Gastroesophageal sphincter (tissue), 4 donors: Measurements from ENCODE around the gene MAPK1. TPM values are rescaled to one million over a fixed set of nuclear protein-coding genes. Genes with fewer than 3 reads are reported as not detected.

Source experiments
- ATAC-seq: fragments of 150-250 bp; one replicate; pipeline ENCODE4 v1.9.1; 2016; ENCODE audit warnings: mild to moderate bottlenecking, moderate library complexity
- H3K27ac ChIP-seq, 4 donors: fragments of 200-600 bp; sonication (generic) in 3 of 4; 1 replicate in 3 of 4; 2 replicates in 1 of 4; pipeline ENCODE4 v1.5.1; 2016 to 2019
- H3K27me3 ChIP-seq: fragments of 200-600 bp; sonication (generic); one replicate; pipeline ENCODE4 v1.5.1; 2019
- H3K36me3 ChIP-seq, 2 donors: fragments of 200-600 bp; sonication (generic); one replicate each; pipeline ENCODE4 v1.5.1; 2019; ENCODE audit warnings: control low read depth in 1 of 2
- H3K4me1 ChIP-seq, 3 donors: fragments of 200-600 bp; sonication (generic); 1 replicate in 2 of 3; 2 replicates in 1 of 3; pipeline ENCODE4 v1.5.1; 2016 to 2019; ENCODE audit warnings: control low read depth in 2 of 3
- H3K4me3 ChIP-seq, 2 donors: fragments of 200-600 bp; sonication (generic); one replicate each; pipeline ENCODE4 v1.5.1; 2019; ENCODE audit warnings: mild to moderate bottlenecking in 1 of 2, moderate library complexity in 1 of 2
- H3K9me3 ChIP-seq, 3 donors: fragments of 200-600 bp; sonication (generic); one replicate each; pipeline ENCODE4 v1.5.1; 2017 to 2019; ENCODE audit warnings: control low read depth in 2 of 3
- CTCF ChIP-seq, 4 experiments: fragments of 200-600 bp in 2 of 4; fragments of 450-650 bp in 2 of 4; sonication (generic) in 1 of 4; IDR thresholded peaks; one replicate each; pipeline ENCODE4 v1.5.1; 2017 to 2019; ENCODE audit warnings: antibody characterized with exemption in 4 of 4, mild to moderate bottlenecking in 2 of 4, moderate library complexity in 2 of 4
- EP300 ChIP-seq: sonication (generic); formaldehyde crosslinking; IDR thresholded peaks from one replicate; pipeline ENCODE4 v1.6.1; 2017; ENCODE audit warnings: antibody characterized with exemption, mild to moderate bottlenecking
- POLR2A ChIP-seq, 2 donors: fragments of 450-650 bp; IDR thresholded peaks; one replicate each; pipeline ENCODE4 v1.6.1; 2017; ENCODE audit warnings: antibody characterized with exemption in 2 of 2, mild to moderate bottlenecking in 2 of 2, moderate library complexity in 1 of 2
- POLR2AphosphoS5 ChIP-seq: sonication (generic); formaldehyde crosslinking; IDR thresholded peaks from one replicate; pipeline ENCODE4 v1.6.1; 2017; ENCODE audit warnings: antibody characterized with exemption
- WGBS, 2 donors: methylation state at CpG; one replicate each; pipeline ENCODE4 v1.1.5; 2018; ENCODE audit warnings: low coverage in 1 of 2; 5-methylcytosine and 5-hydroxymethylcytosine counted together
- total RNA-seq, 4 donors: library from RNA; depleted of rRNA; stranded (reverse); fragments of >200 nt; gene quantifications; one replicate each; pipeline ENCODE4 v1.1.0, GENCODE V29; 2016

The MAPK1 gene
- total RNA-seq, 4 donors from 2014 or later = 40.3 to 70.8 (median 57.4) TPM

GRCh38 chr22:21866833-21867527 is 465 bp downstream of the MAPK1 start:
- peaks cover 0 to 53% (median 20%) of the 10 kb centered on the region in 3 donors for H3K4me1 ChIP-seq
- no peak for TF ChIP-seq EP300
- H3K4me3 ChIP-seq = peak overlapping the region; percentile 70 to 91
- peak; percentile 67 for ATAC-seq
- no peaks in the 10 kb centered on the region for H3K36me3 ChIP-seq
- 0 to 10% methylated on average over 2 to 10 of the region's 91 CpGs for WGBS, 2 donors
- peak overlapping the region; percentile 70 to 98 (median 92) for H3K27ac ChIP-seq
- H3K9me3 ChIP-seq = no peaks in the 10 kb centered on the region
- H3K27me3 ChIP-seq = no peaks in the 10 kb centered on the region

- Histone ChIP-seq H3K9me3 (no peaks in the 10 kb centered on the region), H3K27me3 (no peaks in the 10 kb centered on the region), H3K4me3 (peak overlapping the region in 1 of 2 donors; percentile 70), H3K4me1 (peaks cover 2 to 73% (median 32%) of the 10 kb centered on the region in 3 donors), H3K36me3 (no peaks in the 10 kb centered on the region), H3K27ac (peak overlapping the region in 2 of 4 donors; percentile 91 to 94)
- ATAC-seq = no peak
- TF ChIP-seq EP300 (no peak), POLR2A (IDR thresholded peaks at IDR 0.05) (no peak), POLR2AphosphoS5 (peak; percentile 73), CTCF (IDR thresholded peaks at IDR 0.05) (no peak)
- 4 to 13% methylated on average over 3 of the region's 3 CpGs for WGBS, 2 donors
Observed at GRCh38 chr22:21865041-21865440, 2.4 kb downstream of the MAPK1 start.

DNA sequence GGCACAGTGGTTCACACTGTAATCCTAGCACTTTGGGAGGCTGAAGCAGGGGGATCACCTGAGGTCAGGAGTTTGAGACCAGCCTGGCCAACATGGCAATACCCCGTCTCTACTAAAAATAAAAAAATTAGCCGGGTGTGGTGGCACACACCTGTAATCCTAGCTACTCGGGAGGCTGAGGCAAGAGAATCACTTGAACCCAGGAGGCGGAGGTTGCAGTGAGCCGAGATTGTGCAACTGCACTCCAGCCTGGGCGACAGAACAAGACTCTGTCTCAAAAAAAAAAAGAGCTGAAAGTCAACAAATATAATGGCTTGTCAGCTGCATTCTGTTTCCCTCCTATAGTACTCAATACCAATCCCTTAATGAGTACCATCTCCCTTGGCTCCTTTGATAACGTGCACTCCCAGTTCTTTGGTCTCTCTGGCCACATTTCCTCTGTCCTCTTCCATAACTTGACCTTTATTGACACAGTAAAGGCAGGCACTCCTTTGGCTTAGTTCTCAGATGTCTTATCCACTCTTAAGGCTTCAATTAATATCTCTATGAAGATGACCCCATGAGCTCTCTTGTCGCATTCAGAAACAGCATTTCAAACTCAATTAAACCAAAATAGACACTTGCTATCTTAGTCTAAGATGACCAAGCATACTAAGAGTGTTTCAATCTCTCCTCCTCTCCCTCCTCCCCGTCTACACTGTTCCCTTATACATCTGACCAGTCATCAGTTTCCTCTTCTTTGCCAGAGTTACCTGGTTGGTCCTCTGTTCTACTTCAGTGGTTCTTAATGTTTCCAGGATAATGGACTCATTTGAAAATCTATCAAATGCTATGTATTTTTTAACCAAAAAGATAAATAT is 4.8 kb downstream of the MAPK1 start:
- no peak for ATAC-seq
- no peak overlapping the region for H3K27ac ChIP-seq
- H3K4me1 ChIP-seq = peaks cover 9 to 86% (median 48%) of the 10 kb centered on the region in 3 donors
- no peaks in the 10 kb centered on the region for H3K27me3 ChIP-seq
- no peaks in the 10 kb centered on the region for H3K36me3 ChIP-seq
- WGBS, 2 donors = 81 to 90% methylated on average over 3 to 9 of the region's 9 CpGs
- H3K4me3 ChIP-seq = no peak overlapping the region
- no peaks in the 10 kb centered on the region for H3K9me3 ChIP-seq
- TF ChIP-seq EP300 (no peak), CTCF (IDR thresholded peaks at IDR 0.05) (no peak), POLR2A (IDR thresholded peaks at IDR 0.05) (no peak), POLR2AphosphoS5 (no peak)

- H3K27me3 ChIP-seq = no peaks in the 10 kb centered on the region
- H3K9me3 ChIP-seq = no peaks in the 10 kb centered on the region
- no peak overlapping the region for H3K4me3 ChIP-seq
- no peak for TF ChIP-seq CTCF (IDR thresholded peaks at IDR 0.05)
- TF ChIP-seq EP300 = no peak
- no peak for TF ChIP-seq POLR2AphosphoS5
- no peak for TF ChIP-seq POLR2A (IDR thresholded peaks at IDR 0.05)
- no peak for ATAC-seq
- peaks cover 9 to 93% (median 52%) of the 10 kb centered on the region in 3 donors for H3K4me1 ChIP-seq
- no peaks in the 10 kb centered on the region for H3K36me3 ChIP-seq
- H3K27ac ChIP-seq = no peak overlapping the region
Observed at GRCh38 chr22:21861851-21862250, 5.6 kb downstream of the MAPK1 start.

DNA sequence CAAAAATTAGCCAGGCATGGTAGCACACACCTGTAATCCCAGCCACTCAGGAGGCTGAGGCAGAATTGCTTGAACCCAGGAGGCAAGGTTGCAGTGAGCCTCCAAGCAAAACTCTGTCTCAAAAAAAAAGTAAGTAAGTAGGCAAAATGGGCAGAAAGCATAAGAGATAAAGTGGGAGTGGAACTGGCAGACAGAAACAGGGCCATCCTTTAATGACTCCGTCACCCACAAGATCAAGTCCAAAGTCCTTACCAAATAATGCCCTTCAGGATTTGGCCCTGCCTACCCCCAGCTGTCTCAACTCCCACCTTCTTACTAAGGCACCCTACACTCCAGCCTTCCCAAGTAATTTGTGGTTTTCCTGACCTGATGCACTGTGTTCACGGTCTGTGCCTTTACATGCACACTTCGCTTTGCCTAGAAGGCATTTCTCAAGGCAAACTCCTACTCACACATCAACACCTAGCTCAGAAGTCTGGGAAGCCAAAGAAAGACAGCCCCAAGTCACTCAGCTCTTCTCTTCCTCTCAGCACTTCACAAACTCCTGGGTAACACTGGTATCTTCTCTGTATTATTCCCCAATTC is 6.1 kb downstream of the MAPK1 start:
- 83 to 90% methylated on average over 2 to 3 of the region's 3 CpGs for WGBS, 2 donors
- H3K9me3 ChIP-seq = no peaks in the 10 kb centered on the region
- no peaks in the 10 kb centered on the region for H3K27me3 ChIP-seq
- peaks cover 9 to 96% (median 52%) of the 10 kb centered on the region in 3 donors for H3K4me1 ChIP-seq
- H3K36me3 ChIP-seq = no peaks in the 10 kb centered on the region
- H3K4me3 ChIP-seq = no peak overlapping the region
- no peak for TF ChIP-seq POLR2AphosphoS5
- TF ChIP-seq POLR2A (IDR thresholded peaks at IDR 0.05) = no peak
- no peak for TF ChIP-seq EP300
- no peak for TF ChIP-seq CTCF (IDR thresholded peaks at IDR 0.05)
- ATAC-seq = no peak
- H3K27ac ChIP-seq = peak overlapping the region in 2 of 4 donors; percentile 32 to 36
